DMS53 treated with DMSO at 0.1 percent for 48 hours (cell line): Measurements from ENCODE around the gene OTOG.

ENCODE experiments used
- DNase-seq: peaks from one replicate; lab custom pipeline; 2025; ENCODE audit not compliant: unreplicated experiment; lab: John Stamatoyannopoulos, UW

OTOG gene, protein sequence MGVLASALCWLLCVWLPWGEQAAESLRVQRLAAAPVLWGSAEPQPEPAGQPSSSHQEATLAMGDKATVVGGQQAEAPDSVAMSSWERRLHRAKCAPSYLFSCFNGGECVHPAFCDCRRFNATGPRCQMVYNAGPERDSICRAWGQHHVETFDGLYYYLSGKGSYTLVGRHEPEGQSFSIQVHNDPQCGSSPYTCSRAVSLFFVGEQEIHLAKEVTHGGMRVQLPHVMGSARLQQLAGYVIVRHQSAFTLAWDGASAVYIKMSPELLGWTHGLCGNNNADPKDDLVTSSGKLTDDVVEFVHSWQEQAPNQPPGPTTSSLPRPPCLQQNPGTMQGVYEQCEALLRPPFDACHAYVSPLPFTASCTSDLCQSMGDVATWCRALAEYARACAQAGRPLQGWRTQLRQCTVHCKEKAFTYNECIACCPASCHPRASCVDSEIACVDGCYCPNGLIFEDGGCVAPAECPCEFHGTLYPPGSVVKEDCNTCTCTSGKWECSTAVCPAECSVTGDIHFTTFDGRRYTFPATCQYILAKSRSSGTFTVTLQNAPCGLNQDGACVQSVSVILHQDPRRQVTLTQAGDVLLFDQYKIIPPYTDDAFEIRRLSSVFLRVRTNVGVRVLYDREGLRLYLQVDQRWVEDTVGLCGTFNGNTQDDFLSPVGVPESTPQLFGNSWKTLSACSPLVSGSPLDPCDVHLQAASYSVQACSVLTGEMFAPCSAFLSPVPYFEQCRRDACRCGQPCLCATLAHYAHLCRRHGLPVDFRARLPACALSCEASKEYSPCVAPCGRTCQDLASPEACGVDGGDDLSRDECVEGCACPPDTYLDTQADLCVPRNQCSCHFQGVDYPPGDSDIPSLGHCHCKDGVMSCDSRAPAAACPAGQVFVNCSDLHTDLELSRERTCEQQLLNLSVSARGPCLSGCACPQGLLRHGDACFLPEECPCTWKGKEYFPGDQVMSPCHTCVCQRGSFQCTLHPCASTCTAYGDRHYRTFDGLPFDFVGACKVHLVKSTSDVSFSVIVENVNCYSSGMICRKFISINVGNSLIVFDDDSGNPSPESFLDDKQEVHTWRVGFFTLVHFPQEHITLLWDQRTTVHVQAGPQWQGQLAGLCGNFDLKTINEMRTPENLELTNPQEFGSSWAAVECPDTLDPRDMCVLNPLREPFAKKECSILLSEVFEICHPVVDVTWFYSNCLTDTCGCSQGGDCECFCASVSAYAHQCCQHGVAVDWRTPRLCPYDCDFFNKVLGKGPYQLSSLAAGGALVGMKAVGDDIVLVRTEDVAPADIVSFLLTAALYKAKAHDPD (N-terminal part only)

GRCh38 chr11:17547051-17547577 is at the start of gene OTOG:
Gene OTOG (plus strand): TSS chr11:17547259. CDS start chr11:17547373, 114 bp downstream.
- DNase-seq, result no peak

DNA sequence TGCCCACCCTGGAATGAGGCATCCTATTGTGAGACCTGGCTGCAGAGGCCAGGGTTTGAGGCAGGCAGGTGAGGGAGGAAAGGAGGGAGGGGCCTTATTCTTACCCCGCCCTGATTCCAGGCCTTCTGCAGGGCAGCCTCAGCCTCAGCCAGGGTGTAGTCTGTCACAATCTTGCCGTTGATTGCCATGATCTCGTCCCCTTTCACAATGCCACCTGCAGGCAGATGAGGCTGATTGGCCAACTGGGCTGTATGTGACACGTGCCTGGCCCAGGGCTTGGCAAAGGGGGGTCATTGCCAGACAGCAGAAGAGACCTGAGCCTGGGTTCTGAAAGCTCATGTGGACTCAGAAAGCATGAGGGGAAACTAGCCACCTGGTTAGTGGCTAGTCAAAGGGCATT is 49.0 kb upstream of the OTOG start:
- peak; percentile 49 for DNase-seq

DNA sequence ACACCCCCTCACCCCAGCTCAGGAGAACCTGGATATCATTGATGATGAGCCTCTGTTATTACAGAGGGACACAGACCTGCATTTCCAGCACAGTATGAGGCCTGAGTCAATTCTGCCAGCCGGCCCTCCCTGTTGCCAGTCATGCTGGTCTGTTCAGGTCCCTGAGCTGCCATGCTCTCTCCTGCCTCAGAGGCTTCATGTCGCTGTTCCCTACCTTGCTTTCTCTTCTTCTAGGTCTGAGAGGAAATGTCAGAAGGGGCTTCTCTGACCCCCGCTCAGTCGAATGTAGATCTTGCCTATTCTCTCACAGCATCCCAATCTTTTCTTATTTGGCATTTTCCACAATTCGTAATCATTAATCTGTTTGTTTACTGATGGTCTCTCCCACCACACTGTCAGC is 48.6 kb upstream of the OTOG start:
- no peak for DNase-seq

DNA sequence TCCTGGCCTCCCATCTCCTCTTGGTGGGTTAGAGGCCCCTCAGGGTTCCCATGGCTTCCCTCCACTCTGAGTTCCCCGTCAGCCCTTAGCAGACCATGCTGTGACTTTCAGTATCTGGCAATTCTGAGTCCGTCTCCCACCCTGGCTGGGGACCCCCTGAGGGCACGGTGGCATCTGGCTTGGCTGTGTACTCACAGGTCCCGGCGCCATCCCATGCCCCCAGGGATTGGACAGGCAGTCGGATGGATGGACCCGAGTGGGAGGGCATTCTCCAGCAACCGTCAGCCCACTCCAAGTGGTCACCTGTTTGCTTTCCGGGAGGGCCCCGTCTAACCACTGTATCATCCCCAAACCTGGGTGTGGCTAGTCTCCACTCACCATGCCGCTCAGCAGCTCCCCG is 46.4 kb upstream of the OTOG start:
- DNase-seq, result no peak

- DNase-seq, result no peak
Observed at GRCh38 chr11:17502630-17503029, 44.4 kb upstream of the OTOG start.

- peak; percentile 75 for DNase-seq
Observed at GRCh38 chr11:17504330-17505107, 42.5 kb upstream of the OTOG start.

DNA sequence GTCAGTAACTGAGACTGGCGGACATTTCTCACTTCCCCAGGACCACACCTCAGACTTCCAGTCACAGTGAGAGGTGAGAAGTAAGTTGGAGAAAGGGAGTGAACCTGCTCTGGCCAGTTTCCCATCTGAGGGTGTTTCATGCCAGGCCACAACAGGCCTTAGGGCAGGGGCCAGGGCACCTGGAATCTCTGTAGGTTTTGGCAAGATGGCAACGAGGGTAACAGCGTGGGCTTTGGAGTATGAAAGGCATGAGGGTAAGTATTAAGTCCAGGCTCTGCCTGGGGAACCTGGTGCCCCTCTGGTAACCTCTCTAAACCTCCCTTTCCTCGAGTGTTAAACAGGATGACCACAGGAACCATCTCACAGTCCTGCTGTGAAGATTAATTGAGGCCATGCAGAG is 41.9 kb upstream of the OTOG start:
- no peak for DNase-seq

DNA sequence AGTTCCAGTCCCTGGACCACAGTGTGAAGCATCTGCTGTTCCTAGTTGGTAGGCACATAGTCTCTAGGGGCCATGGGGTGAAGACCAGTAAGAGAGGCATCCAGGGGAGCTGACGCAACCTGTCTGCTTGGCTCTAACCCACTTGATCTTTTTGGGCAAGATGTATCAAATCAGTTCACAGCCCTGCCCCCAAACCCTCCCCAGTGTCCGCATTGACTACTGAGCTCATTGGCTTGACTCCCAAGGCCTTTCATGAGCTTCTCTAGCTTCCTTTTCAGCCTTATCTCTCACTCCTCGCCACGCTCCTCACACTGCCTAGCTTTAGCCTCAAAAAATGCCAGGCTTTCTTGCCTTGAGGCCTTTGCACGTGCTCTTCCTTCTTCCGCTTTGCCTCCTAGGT is 40.7 kb upstream of the OTOG start:
- DNase-seq, result no peak

GRCh38 chr11:17506942-17507341 is 40.1 kb upstream of the OTOG start:
- DNase-seq, result no peak

DNA sequence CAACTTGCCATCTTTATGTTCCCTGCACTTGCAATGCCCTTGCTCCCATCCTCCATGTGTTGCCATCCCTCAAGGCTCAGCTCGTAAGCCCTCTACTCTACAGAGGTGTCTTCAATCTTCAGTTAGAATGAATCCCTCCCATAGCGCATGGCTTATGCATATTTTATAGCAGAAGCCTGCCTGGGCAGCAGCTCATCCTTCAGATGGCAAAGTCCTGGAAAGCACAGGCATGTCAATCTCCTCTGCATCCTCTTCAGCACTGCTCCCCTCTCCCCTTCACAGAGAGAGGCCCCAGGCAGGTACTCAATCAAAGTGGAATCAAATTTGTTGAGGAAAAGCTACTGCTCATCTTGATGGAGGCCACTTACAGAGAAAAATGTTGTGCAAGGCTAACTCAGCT is 39.3 kb upstream of the OTOG start:
- no peak for DNase-seq

GRCh38 chr11:17508306-17508705 is 38.8 kb upstream of the OTOG start:
- DNase-seq, result no peak

DNA sequence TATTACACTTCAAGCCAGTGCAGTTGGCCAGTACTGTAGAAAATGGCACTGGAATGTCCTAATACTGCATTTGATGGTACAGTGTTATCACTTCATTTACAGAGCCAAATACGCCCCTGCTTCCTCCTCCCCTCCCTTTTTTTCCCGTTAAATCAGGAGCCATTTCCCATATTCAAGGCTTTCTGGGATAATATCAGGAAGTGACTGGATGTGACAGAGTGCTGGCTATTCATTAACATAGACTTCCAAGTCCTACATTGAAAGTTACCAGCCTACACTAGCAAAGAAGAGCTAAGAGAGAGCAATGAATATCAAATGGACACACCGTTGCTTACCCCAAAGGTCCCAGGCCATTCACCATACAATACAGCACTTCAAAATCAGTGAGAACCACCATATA is 38.3 kb upstream of the OTOG start:
- DNase-seq, result no peak

GRCh38 chr11:17510507-17511206 is 36.4 kb upstream of the OTOG start:
- DNase-seq, result no peak

DNA sequence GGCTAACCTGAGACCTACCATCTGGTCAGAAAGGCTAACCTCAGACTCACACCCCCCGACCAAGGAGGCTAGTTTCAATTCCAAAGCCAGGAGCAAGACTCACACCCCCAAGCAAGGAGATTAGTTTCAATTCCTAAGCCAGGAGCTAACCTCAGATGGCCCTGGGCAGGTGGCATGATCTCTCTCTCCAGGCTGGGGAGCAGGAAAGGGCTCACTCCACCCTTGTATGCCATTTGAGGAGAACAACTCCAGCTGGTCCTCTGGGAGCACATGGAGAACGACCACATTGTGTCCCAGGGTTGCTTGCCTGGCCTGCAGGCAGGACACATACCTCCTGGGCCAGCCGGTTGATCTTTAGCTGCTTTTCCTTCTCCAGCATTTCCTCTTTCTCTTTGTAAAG is 35.5 kb upstream of the OTOG start:
- no peak for DNase-seq

DNA sequence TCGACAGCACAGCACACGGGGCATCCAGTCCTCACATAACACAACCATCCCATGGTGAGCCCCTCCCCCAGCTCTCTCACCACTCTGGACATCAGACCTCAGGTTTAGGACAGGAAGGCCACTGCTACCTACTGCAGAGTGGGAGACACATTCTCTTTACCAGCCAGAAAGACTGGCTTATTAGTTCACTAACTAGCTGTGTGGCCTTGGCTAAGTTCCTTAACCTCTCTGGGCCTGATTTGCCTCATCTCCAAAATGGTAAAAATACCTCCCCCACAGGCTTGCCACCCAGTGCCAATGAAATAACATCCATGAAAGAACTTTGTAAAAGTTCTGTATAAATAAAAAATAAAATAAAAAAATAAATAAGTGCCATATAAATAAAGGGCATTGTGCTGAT is 35.0 kb upstream of the OTOG start:
- no peak for DNase-seq

DNA sequence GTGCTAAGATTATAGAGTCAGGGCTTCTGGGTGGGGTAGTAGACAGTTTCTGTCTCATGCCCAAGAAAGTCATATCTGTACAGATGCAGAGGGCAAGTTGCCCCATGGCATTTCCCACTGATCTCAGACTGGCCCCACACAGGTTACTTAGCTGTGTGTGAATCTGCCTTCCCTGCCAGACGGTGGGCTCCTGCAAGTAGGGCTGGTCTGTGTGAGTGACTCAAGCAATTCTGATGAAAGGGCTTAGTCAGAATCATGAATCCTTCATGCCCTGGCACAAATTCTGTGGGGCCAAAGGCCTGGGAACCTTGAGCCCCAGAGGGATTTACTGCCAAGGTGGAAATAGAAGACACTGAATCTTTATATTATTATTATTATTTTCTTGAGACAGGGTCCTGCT is 33.2 kb upstream of the OTOG start:
- no peak for DNase-seq

DNA sequence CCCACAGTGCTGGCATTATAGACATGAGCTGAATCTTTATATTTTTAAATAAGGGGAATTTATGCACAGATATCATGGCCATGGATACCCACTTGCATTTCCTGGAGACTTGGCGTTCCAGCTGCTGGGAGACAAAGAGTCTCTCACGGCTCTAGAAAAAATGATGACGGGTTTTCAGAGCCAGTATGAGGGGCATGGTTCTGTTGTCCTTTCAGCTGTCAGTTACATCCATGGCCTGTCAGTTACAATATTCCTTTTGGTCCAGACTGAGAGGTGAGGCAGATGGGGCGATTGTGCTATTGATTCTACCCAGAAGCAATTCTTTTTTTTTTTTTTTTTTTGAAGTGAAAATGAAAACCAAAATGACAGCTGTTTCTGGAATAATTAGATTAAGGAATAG is 32.6 kb upstream of the OTOG start:
- DNase-seq, result no peak

DNA sequence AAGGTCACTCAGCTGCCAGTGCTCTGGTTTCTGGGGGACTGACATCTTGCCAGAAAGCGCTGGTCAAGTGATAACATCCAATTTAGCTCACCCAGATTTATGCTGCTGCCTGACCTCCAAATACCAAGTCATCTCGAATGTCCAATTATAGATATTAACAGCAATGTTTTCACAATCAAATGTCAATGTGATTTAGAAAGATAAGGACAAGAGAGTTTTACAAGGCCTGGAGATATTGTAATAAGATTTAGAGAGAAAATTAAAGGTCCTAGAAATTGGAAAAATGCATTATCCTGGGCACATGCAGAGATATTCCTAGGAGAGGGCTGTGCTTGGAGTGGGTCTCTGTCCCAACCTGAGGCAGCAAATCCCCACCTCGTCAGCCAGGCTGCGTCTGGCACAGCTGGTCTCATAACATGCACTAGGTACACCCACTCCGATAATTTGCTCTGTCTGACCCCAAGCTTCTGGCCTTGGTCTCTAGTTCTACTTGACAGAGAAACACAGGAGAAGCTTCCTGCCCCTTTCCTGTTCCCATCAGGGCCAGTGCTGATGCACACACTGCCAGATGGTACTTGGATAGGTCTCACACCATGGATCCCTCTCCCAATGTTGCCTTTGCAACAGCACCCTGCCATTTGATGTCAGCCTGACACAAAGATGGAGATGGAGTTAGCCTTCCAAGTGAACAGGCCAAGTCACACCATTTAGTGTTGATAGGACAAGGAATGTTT is 31.4 kb upstream of the OTOG start:
- DNase-seq, result no peak

DNA sequence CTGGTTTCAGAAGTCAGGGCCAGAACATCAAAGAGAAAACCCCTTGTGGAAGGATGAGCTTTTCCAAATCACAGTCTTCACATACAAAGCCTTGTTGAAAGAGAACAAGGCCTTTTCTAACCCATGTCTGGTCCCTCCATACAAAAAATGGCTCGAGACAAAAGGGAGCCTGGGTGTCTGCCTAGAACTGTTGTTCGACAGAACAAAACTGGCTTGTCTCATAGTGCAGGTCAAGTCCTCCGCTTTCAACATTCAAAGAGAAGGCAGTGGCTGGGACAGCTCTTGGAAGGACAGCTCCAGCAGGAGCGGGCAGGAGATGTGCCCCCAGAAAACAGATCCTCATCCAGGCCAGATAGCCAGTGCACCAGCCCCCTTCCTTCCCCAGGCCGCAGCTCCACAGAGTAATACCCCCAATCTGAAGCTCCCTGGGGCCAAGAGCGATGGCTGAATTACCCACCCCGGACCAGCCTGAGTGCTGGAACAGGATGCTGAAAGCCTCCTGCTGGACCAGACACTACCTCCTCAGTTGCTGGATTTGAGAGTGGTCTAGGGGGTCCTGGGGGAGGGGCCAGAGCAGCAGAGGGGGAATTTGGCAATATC is 30.4 kb upstream of the OTOG start:
- DNase-seq, result no peak
